Ovary (tissue), 3 donors: ENCODE results near the gene PIH1D1.

Source experiments
- CTCF ChIP-seq, 3 donors: fragments of 450-650 bp in 2 of 3; fragments of 200-600 bp in 1 of 3; IDR thresholded peaks; one replicate each; pipeline versions ENCODE4 v1.5.1 to v1.8.0; 2016 to 2022; ENCODE audit warnings: antibody characterized with exemption in 3 of 3, mild to moderate bottlenecking in 1 of 3
- POLR2A ChIP-seq: fragments of 450-650 bp; IDR thresholded peaks from one replicate; pipeline ENCODE4 v1.6.1; 2017; ENCODE audit warnings: antibody characterized with exemption, mild to moderate bottlenecking, moderate library complexity
- donor health status: DM: no; HTN: no; CAD: no.

GRCh38 chr19:49490287-49491029 lies 38.8 kb upstream of the PIH1D1 start:
- TF ChIP-seq CTCF (IDR thresholded peaks at IDR 0.05), result no peak
- TF ChIP-seq POLR2A, result no peak
